Nephron (organoid): ENCODE data around the gene RBBP7.

Experiments used
- H3K27ac Mint-ChIP-seq, 3 experiments: 2 replicates each; pipeline ENCODE4 v1.8.0; 2020; ENCODE audit warnings: mixed read lengths in 3 of 3, mild to moderate bottlenecking in 2 of 3, moderate library complexity in 1 of 3
- H3K27me3 Mint-ChIP-seq: 2 replicates; pipeline ENCODE4 v1.8.0; 2021; ENCODE audit warnings: low read depth, mild to moderate bottlenecking, moderate library complexity, mixed read lengths
- H3K36me3 Mint-ChIP-seq: 2 replicates; pipeline ENCODE4 v1.8.0; 2020; ENCODE audit warnings: low read depth, mixed read lengths
- H3K4me1 Mint-ChIP-seq: 2 replicates; pipeline ENCODE4 v1.8.0; 2020; ENCODE audit warnings: mixed read lengths
- H3K4me3 Mint-ChIP-seq, 3 experiments: 2 replicates each; pipeline ENCODE4 v1.8.0; 2020; ENCODE audit warnings: mild to moderate bottlenecking in 3 of 3, mixed read lengths in 3 of 3, moderate library complexity in 2 of 3
- H3K9me3 Mint-ChIP-seq: 2 replicates; pipeline ENCODE4 v1.8.0; 2020; ENCODE audit warnings: mixed read lengths
- TF ChIP-seq, protein P1 (sequence below), 3 experiments: fragments of 200-600 bp; sonication (generic); IDR thresholded peaks; one replicate each; pipeline ENCODE4 v1.5.0; 2021; ENCODE audit warnings: antibody characterized with exemption in 3 of 3; ENCODE audit not compliant: unreplicated experiment in 3 of 3

RBBP7 gene

DNA sequence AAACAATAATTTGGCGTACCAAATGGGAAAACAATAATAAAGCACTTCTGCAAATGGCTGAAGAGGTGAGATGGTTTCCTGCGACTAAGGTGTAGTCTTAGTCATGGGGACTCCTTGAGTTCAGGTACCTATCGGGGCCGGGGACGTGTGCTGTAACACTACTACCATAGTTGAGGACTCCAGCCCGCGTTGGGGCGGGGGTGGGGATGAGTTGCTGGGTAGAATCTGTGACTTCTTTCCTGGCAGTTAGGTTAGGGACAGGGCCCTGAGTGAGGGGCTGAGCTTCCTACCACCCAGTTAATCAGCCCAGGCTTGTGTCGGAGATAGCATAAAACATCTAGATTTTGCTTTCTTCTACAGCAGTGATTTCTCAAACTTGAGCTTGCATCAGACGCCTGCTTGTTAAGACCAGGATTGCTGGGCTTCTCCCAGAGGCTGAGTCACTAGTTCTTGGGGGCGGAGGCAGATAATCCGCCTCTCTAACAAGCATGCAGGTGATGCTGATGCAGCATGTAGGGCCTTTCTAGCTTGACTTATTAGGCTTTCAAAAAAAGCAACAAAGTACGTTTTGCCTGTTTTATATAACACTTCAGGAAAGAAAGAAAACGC, 30.2 kb downstream of the RBBP7 start:
- H3K4me1 Mint-ChIP-seq = peaks cover 56% of the 10 kb centered on the region

DNA sequence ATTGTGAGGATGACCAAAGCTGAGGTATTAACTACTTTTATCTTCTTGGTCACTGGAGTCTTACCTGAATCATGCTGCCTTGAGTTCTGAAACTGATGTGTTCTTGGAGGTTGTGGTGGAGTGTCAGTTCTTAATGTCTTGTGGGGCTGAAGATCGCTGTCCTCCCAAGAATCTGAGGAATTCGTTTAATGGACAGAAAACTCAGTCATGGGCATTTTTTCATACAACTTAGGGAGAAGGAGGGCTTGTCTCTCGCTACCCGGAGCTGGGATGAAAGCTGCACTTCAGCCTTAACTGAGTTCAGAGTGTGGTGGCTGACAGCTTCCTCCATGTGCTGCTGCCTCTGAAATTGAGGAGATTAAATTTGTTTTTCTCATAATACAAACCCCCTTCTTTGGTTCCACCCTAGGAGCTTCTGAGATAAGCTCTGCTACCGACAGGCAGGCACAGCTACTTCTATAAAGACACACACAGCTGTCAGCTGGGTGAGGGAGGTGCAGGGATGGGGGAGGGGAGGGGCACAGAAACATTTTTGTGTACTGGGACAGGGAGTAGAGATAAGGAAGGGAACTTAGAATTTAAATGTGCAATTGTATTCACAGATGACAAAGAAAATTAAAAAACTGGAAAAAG, 30.8 kb downstream of the RBBP7 start:
- H3K27ac Mint-ChIP-seq = peak overlapping the region; percentile 78 to 91 (median 82)
- no peaks in the 10 kb centered on the region for H3K27me3 Mint-ChIP-seq
- peak overlapping the region in 2 of 3 experiments; percentile 46 to 68 for H3K4me3 Mint-ChIP-seq
- H3K9me3 Mint-ChIP-seq = no peaks in the 10 kb centered on the region
- H3K4me1 Mint-ChIP-seq = peaks cover 51% of the 10 kb centered on the region
- peaks cover 93% of the 10 kb centered on the region for H3K36me3 Mint-ChIP-seq
- TF ChIP-seq, protein P1, sequence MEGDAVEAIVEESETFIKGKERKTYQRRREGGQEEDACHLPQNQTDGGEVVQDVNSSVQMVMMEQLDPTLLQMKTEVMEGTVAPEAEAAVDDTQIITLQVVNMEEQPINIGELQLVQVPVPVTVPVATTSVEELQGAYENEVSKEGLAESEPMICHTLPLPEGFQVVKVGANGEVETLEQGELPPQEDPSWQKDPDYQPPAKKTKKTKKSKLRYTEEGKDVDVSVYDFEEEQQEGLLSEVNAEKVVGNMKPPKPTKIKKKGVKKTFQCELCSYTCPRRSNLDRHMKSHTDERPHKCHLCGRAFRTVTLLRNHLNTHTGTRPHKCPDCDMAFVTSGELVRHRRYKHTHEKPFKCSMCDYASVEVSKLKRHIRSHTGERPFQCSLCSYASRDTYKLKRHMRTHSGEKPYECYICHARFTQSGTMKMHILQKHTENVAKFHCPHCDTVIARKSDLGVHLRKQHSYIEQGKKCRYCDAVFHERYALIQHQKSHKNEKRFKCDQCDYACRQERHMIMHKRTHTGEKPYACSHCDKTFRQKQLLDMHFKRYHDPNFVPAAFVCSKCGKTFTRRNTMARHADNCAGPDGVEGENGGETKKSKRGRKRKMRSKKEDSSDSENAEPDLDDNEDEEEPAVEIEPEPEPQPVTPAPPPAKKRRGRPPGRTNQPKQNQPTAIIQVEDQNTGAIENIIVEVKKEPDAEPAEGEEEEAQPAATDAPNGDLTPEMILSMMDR (IDR thresholded peaks at IDR 0.05; ENCODE audit: unreplicated experiment in 3 of 3) = no peak

More for the DNA sequence above, 30.2 kb downstream of the RBBP7 start:
- H3K36me3 Mint-ChIP-seq = peaks cover 93% of the 10 kb centered on the region
- H3K9me3 Mint-ChIP-seq = no peaks in the 10 kb centered on the region
- peak overlapping the region; percentile 78 to 91 (median 82) for H3K27ac Mint-ChIP-seq
- TF ChIP-seq, protein P1 (IDR thresholded peaks at IDR 0.05; ENCODE audit: unreplicated experiment in 3 of 3) = no peak
- H3K27me3 Mint-ChIP-seq = no peaks in the 10 kb centered on the region
- peak overlapping the region in 1 of 3 experiments; percentile 68 for H3K4me3 Mint-ChIP-seq

GRCh38 chrX:16838202-16839066, 31.7 kb downstream of the RBBP7 start:
- peak overlapping the region in 2 of 3 experiments; percentile 46 to 68 for H3K4me3 Mint-ChIP-seq
- H3K4me1 Mint-ChIP-seq = peaks cover 45% of the 10 kb centered on the region
- H3K27ac Mint-ChIP-seq = peak overlapping the region; percentile 78 to 91 (median 82)
- H3K27me3 Mint-ChIP-seq = no peaks in the 10 kb centered on the region
- H3K9me3 Mint-ChIP-seq = no peaks in the 10 kb centered on the region
- TF ChIP-seq, protein P1 (IDR thresholded peaks at IDR 0.05; ENCODE audit: unreplicated experiment in 3 of 3) = no peak
- peaks cover 91% of the 10 kb centered on the region for H3K36me3 Mint-ChIP-seq

- Mint-ChIP-seq H3K4me3 (no peak overlapping the region), H3K36me3 (peaks cover 86% of the 10 kb centered on the region), H3K27ac (peak overlapping the region in 2 of 3 experiments; percentile 42 to 49), H3K27me3 (no peaks in the 10 kb centered on the region), H3K9me3 (no peaks in the 10 kb centered on the region), H3K4me1 (peaks cover 36% of the 10 kb centered on the region)
- TF ChIP-seq, protein P1 (IDR thresholded peaks at IDR 0.05; ENCODE audit: unreplicated experiment in 3 of 3) = peak; percentile 37 to 58 (median 42)
These were observed 33.8 kb downstream of the RBBP7 start for GRCh38 chrX:16836371-16836770.

DNA sequence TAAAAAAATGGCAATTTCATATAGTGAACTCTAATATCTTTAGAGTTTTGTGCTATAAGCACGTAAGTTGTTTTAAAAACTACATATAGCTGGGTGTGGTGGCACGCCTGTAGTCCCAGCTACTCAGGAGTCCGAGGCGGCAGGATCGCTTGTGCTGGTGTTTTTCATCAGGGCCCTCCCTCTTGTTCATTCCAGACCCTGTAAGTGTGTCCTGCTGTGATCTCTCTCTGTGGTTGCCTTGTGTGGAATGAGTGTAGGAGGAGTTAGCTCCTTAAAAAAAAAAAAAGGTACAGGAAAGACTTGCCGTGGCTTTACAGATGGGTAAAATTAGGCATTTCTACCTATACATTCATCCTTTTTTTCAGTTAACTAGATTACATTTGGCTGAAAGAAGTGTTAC, 35.4 kb downstream of the RBBP7 start:
- TF ChIP-seq, protein P1 (IDR thresholded peaks at IDR 0.05; ENCODE audit: unreplicated experiment in 3 of 3) = no peak
- H3K27ac Mint-ChIP-seq = peak overlapping the region; percentile 5 to 64 (median 25)
- H3K4me3 Mint-ChIP-seq = no peak overlapping the region
- H3K4me1 Mint-ChIP-seq = peaks cover 32% of the 10 kb centered on the region
- peaks cover 75% of the 10 kb centered on the region for H3K36me3 Mint-ChIP-seq
- H3K27me3 Mint-ChIP-seq = no peaks in the 10 kb centered on the region
- H3K9me3 Mint-ChIP-seq = no peaks in the 10 kb centered on the region
